DOHH2 (cell line): ENCODE data around the gene CRIP3.
"Not testable (repeated sequence)": the region's sequence is repeated elsewhere in the genome, so short reads cannot be mapped to it uniquely, and the experiment has no call there.

Experiments
- EZH2phosphoT487 ChIP-seq: fragments of 200-600 bp; sonication (generic); IDR thresholded peaks from 2 replicates; pipeline ENCODE4 v1.6.1; 2017; ENCODE audit warnings: borderline replicate concordance, mild to moderate bottlenecking, antibody characterized with exemption, low read length, moderate library complexity, mixed read lengths
- TF ChIP-seq, protein P1 (sequence below): fragments of 200-600 bp; sonication (generic); IDR thresholded peaks from one replicate; pipeline ENCODE4 v1.5.1; 2014; ENCODE audit warnings: antibody characterized with exemption, mild to moderate bottlenecking, low read depth, low read length; ENCODE audit not compliant: poor library complexity, severe bottlenecking

DNA sequence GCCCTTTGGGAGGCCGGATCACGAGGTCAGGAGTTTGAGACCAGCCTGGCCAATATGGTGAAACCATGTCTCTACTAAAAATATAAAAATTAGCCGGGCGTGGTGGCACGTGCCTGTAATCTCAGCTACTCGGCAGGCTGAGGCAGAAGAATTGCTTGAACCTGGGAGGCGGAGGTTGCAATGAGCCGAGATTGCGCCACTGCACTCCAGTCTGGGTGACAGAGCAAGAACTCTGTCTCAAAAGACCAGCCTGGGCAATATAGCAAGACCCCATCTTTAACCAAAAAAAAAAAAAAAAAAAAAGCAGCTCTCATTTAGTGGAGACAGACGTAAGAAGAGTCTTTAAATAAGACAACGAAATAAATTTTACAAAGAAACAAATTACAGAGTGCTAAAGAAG lies 37.6 kb upstream of the CRIP3 start:
- TF ChIP-seq, protein P1, sequence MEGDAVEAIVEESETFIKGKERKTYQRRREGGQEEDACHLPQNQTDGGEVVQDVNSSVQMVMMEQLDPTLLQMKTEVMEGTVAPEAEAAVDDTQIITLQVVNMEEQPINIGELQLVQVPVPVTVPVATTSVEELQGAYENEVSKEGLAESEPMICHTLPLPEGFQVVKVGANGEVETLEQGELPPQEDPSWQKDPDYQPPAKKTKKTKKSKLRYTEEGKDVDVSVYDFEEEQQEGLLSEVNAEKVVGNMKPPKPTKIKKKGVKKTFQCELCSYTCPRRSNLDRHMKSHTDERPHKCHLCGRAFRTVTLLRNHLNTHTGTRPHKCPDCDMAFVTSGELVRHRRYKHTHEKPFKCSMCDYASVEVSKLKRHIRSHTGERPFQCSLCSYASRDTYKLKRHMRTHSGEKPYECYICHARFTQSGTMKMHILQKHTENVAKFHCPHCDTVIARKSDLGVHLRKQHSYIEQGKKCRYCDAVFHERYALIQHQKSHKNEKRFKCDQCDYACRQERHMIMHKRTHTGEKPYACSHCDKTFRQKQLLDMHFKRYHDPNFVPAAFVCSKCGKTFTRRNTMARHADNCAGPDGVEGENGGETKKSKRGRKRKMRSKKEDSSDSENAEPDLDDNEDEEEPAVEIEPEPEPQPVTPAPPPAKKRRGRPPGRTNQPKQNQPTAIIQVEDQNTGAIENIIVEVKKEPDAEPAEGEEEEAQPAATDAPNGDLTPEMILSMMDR, result not testable (repeated sequence)
- TF ChIP-seq EZH2phosphoT487, result not testable (repeated sequence)
